Measurements from ENCODE around the gene PAQR5.
"Not testable (repeated sequence)": the region's sequence is repeated elsewhere in the genome, so short reads cannot be mapped to it uniquely, and the experiment has no call there.

DNA sequence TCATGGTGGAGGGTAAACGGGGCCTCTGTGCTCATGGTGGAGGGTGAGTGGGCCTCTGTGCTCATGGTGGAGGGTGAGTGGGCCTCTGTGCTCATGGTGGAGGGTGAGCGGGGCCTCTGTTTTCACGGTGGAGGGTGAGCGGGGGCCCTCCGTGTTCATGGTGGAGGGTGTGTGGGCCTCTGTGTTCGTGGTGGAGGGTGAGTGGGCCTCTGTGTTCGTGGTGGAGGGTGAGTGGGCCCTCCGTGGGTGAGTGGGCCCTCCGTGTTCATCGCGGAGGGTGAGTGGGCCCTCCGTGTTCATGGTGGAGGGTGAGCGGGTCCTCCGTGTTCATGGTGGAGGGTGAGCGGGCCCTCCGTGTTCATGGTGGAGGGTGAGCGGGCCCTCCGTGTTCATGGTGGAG, 85.4 kb downstream of the PAQR5 start:
- TF ChIP-seq, protein P1, sequence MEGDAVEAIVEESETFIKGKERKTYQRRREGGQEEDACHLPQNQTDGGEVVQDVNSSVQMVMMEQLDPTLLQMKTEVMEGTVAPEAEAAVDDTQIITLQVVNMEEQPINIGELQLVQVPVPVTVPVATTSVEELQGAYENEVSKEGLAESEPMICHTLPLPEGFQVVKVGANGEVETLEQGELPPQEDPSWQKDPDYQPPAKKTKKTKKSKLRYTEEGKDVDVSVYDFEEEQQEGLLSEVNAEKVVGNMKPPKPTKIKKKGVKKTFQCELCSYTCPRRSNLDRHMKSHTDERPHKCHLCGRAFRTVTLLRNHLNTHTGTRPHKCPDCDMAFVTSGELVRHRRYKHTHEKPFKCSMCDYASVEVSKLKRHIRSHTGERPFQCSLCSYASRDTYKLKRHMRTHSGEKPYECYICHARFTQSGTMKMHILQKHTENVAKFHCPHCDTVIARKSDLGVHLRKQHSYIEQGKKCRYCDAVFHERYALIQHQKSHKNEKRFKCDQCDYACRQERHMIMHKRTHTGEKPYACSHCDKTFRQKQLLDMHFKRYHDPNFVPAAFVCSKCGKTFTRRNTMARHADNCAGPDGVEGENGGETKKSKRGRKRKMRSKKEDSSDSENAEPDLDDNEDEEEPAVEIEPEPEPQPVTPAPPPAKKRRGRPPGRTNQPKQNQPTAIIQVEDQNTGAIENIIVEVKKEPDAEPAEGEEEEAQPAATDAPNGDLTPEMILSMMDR (IDR thresholded peaks at IDR 0.05): not testable (repeated sequence)
- not testable (repeated sequence) for TF ChIP-seq POLR2A (IDR thresholded peaks at IDR 0.05)
